Fibroblast of lung (primary cell): ENCODE measurements around the gene HAUS8.

Experiments
- EZH2 ChIP-seq: IDR thresholded peaks from 2 replicates; pipeline ENCODE4 v1.5.1; 2012; ENCODE audit warnings: low read length, control low read depth, mild to moderate bottlenecking; ENCODE audit errors: missing control alignments
- TF ChIP-seq, protein P1 (sequence below), 2 donors: IDR thresholded peaks in 1 of 2; conservative IDR thresholded peaks in 1 of 2; 1 replicate in 1 of 2; 2 replicates in 1 of 2; pipeline ENCODE4 v1.5.1; 2011 to 2012; ENCODE audit warnings: low read length in 2 of 2, control low read depth in 1 of 2, inconsistent platforms in 1 of 2, low read depth in 1 of 2, mild to moderate bottlenecking in 1 of 2

- TF ChIP-seq, protein P1, sequence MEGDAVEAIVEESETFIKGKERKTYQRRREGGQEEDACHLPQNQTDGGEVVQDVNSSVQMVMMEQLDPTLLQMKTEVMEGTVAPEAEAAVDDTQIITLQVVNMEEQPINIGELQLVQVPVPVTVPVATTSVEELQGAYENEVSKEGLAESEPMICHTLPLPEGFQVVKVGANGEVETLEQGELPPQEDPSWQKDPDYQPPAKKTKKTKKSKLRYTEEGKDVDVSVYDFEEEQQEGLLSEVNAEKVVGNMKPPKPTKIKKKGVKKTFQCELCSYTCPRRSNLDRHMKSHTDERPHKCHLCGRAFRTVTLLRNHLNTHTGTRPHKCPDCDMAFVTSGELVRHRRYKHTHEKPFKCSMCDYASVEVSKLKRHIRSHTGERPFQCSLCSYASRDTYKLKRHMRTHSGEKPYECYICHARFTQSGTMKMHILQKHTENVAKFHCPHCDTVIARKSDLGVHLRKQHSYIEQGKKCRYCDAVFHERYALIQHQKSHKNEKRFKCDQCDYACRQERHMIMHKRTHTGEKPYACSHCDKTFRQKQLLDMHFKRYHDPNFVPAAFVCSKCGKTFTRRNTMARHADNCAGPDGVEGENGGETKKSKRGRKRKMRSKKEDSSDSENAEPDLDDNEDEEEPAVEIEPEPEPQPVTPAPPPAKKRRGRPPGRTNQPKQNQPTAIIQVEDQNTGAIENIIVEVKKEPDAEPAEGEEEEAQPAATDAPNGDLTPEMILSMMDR (conservative IDR thresholded peaks at IDR 0.05 in 1 of 2, IDR thresholded peaks at IDR 0.05 in 1 of 2; ENCODE audit: low read depth in 1 of 2, low read length in 2 of 2), result no peak
- no peak for TF ChIP-seq EZH2
These were observed 14.4 kb downstream of the HAUS8 start for GRCh38 chr19:17060802-17061201.
